IMR-90 (cell line): ENCODE measurements around the gene FOXS1. TPM values are rescaled to one million over a fixed set of nuclear protein-coding genes. Genes with fewer than 3 reads are reported as not detected.

Source experiments
- ATAC-seq: fragments of 200-7000 bp; cut with Tn5 transposase; 2 replicates; pipeline ENCODE4 v1.9.1; 2020; ENCODE audit warnings: low read depth, mild to moderate bottlenecking, moderate library complexity
- BruUV-seq: library from RNA; stranded (reverse); fragments of 400-500 nt; replicated peaks from 2 replicates; lab custom pipeline; 2021; lab: Mats Ljungman, UMichigan
- CTCF ChIA-PET: fragments of 300-600 bp; formaldehyde crosslinking; extraction: SDS; loops from one replicate; lab custom pipeline; 2021; ENCODE audit warnings: antibody characterized with exemption; lab: Yijun Ruan, JAX
- POLR2A ChIA-PET: fragments of 300-600 bp; sonication (Branson Sonifier 250); formaldehyde crosslinking; loops from one replicate; lab custom pipeline; 2022; ENCODE audit warnings: antibody characterized with exemption; ENCODE audit not compliant: unreplicated experiment; lab: Charles Lee
- DNase-seq: peaks from one replicate; pipeline ENCODE4 v3.0.0; 2013
- H2AFZ ChIP-seq: replicated peaks from 2 replicates; pipeline ENCODE3; 2013; ENCODE audit warnings: low read length, mild to moderate bottlenecking; ENCODE audit not compliant: poor library complexity
- H2AK5ac ChIP-seq: 2 replicates; pipeline ENCODE4 v1.6.1; 2013; ENCODE audit warnings: low read depth, low read length, inconsistent platforms
- H2AK9ac ChIP-seq: replicated peaks from 2 replicates; pipeline ENCODE3; 2013; ENCODE audit warnings: mild to moderate bottlenecking, low read depth, low read length, moderate library complexity; ENCODE audit not compliant: poor library complexity
- H2BK120ac ChIP-seq: 2 replicates; pipeline ENCODE4 v1.6.1; 2013; ENCODE audit warnings: low read depth, low read length, inconsistent platforms
- H2BK15ac ChIP-seq: 3 replicates; pipeline ENCODE4 v1.6.1; 2013; ENCODE audit warnings: low read depth, low read length, inconsistent platforms
- H2BK20ac ChIP-seq: 2 replicates; pipeline ENCODE4 v1.6.1; 2013; ENCODE audit warnings: low read depth, mild to moderate bottlenecking, inconsistent platforms, low read length, moderate library complexity
- H2BK5ac ChIP-seq: 2 replicates; pipeline ENCODE4 v1.6.1; 2013; ENCODE audit warnings: mild to moderate bottlenecking, low read depth, low read length, inconsistent platforms; ENCODE audit not compliant: poor library complexity, severe bottlenecking
- H3K14ac ChIP-seq: replicated peaks from 2 replicates; pipeline ENCODE4 v1.6.1; 2013; ENCODE audit warnings: low read depth, low read length, inconsistent platforms
- H3K18ac ChIP-seq: 2 replicates; pipeline ENCODE4 v1.6.1; 2013; ENCODE audit warnings: low read depth, low read length, control low read depth
- H3K23ac ChIP-seq: 2 replicates; pipeline ENCODE4 v1.6.1; 2013; ENCODE audit warnings: low read depth, low read length, inconsistent platforms
- H3K27ac ChIP-seq: 2 replicates; pipeline ENCODE4 v1.5.1; 2013; ENCODE audit warnings: mild to moderate bottlenecking, control low read depth, low read length; ENCODE audit not compliant: insufficient read depth
- H3K27me3 ChIP-seq: 2 replicates; pipeline ENCODE4 v1.6.1; 2013; ENCODE audit warnings: low read length; ENCODE audit not compliant: control insufficient read depth, insufficient read depth
- H3K36me3 ChIP-seq: 2 replicates; pipeline ENCODE4 v1.6.1; 2013; ENCODE audit warnings: low read length, mixed read lengths; ENCODE audit not compliant: control insufficient read depth, insufficient read depth
- H3K4ac ChIP-seq: 2 replicates; pipeline ENCODE4 v1.6.1; 2013; ENCODE audit warnings: low read depth, low read length, inconsistent platforms
- H3K4me1 ChIP-seq: 2 replicates; pipeline ENCODE4 v1.6.1; 2013; ENCODE audit warnings: low read length, mixed read lengths; ENCODE audit not compliant: control insufficient read depth, insufficient read depth
- H3K4me2 ChIP-seq: 2 replicates; pipeline ENCODE4 v1.6.1; 2013; ENCODE audit warnings: low read depth, mild to moderate bottlenecking, control low read depth, low read length, moderate library complexity
- H3K4me3 ChIP-seq: 2 replicates; pipeline ENCODE4 v1.5.1; 2013; ENCODE audit warnings: low read depth, mild to moderate bottlenecking, control low read depth, low read length, moderate library complexity; ENCODE audit not compliant: insufficient read depth
- H3K56ac ChIP-seq: 2 replicates; pipeline ENCODE4 v1.6.1; 2013; ENCODE audit warnings: low read length, inconsistent platforms; ENCODE audit not compliant: insufficient read depth; ENCODE audit errors: extremely low read depth
- H3K79me1 ChIP-seq, 2 experiments: 2 replicates each; pipeline ENCODE4 v1.6.1; 2013; ENCODE audit warnings: low read length in 2 of 2, inconsistent platforms in 1 of 2, low read depth in 1 of 2
- H3K9ac ChIP-seq: 2 replicates; pipeline ENCODE4 v1.6.1; 2013; ENCODE audit warnings: low read depth, low read length, control low read depth
- H3K9me1 ChIP-seq: 2 replicates; pipeline ENCODE4 v1.6.1; 2013; ENCODE audit warnings: low read length, inconsistent platforms; ENCODE audit not compliant: insufficient read depth
- H3K9me3 ChIP-seq: 2 replicates; pipeline ENCODE4 v1.6.1; 2013; ENCODE audit warnings: low read length; ENCODE audit not compliant: control insufficient read depth, insufficient read depth
- H4K20me1 ChIP-seq: 2 replicates; pipeline ENCODE4 v1.6.1; 2013; ENCODE audit warnings: low read length, inconsistent platforms; ENCODE audit not compliant: insufficient read depth
- H4K5ac ChIP-seq: 2 replicates; pipeline ENCODE4 v1.6.1; 2013; ENCODE audit warnings: mild to moderate bottlenecking, low read depth, low read length, control low read depth
- H4K8ac ChIP-seq, 2 experiments: 2 replicates each; pipeline ENCODE4 v1.6.1; 2013; ENCODE audit warnings: low read depth in 2 of 2, low read length in 2 of 2, control low read depth in 1 of 2, inconsistent platforms in 1 of 2
- H4K91ac ChIP-seq: 2 replicates; pipeline ENCODE4 v1.6.1; 2013; ENCODE audit warnings: low read depth, low read length, inconsistent platforms; ENCODE audit not compliant: insufficient read depth
- CEBPB ChIP-seq: IDR thresholded peaks from 2 replicates; pipeline ENCODE4 v1.6.1; 2012; ENCODE audit warnings: low read depth, low read length, improper control_type of control experiment
- MAZ ChIP-seq: IDR thresholded peaks from 2 replicates; pipeline ENCODE4 v1.6.1; 2012; ENCODE audit warnings: low read depth, mild to moderate bottlenecking, low read length, improper control_type of control experiment, moderate library complexity, borderline replicate concordance
- RAD21 ChIP-seq: IDR thresholded peaks from 2 replicates; pipeline ENCODE4 v1.6.1; 2012; ENCODE audit warnings: low read length, improper control_type of control experiment
- RFX5 ChIP-seq: IDR thresholded peaks from 2 replicates; pipeline ENCODE4 v1.8.0; 2012; ENCODE audit warnings: low read depth, mild to moderate bottlenecking, low read length, moderate library complexity
- SMC3 ChIP-seq: fragments of 150-350 bp; IDR thresholded peaks from 2 replicates; pipeline ENCODE4 v1.6.1; 2016; ENCODE audit warnings: low read depth, mild to moderate bottlenecking, antibody characterized with exemption, low read length, moderate library complexity
- WGBS, 2 experiments: methylation state at CpG; one replicate each; pipeline versions ENCODE4 v1.1.5 to v1.1.7; 2013; ENCODE audit warnings: missing lambda C conversion rate in 2 of 2; ENCODE audit not compliant: insufficient read length in 1 of 2; ENCODE audit errors: extremely low coverage in 2 of 2; 5-methylcytosine and 5-hydroxymethylcytosine counted together
- dilution Hi-C: fragments of 300-500 bp; cut with HindIII; formaldehyde crosslinking; loops from one replicate; pipeline ENCODE4 v1.14.3; 2018; ENCODE audit warnings: low sequenced_read_pairs; ENCODE audit not compliant: unreplicated experiment
- in situ Hi-C: fragments of 300-500 bp; cut with MboI; formaldehyde crosslinking; loops from 3 replicates; pipeline ENCODE4 v1.14.3; 2019; ENCODE audit warnings: low sequenced_read_pairs, inconsistent platforms, mixed read lengths
- intact Hi-C: fragments of 100-400 bp; cut with micrococcal nuclease; formaldehyde crosslinking; loops from 2 replicates; pipeline ENCODE4 v1.10.0; 2022
- polyA plus RNA-seq, 3 experiments: library from polyadenylated mRNA; depleted of rRNA; stranded (reverse); fragments of >200 nt; gene quantifications; 2 replicates each; pipeline ENCODE4 v1.2.3, GENCODE V29; 2012; ENCODE audit warnings: low replicate concordance in 1 of 3
- total RNA-seq: library from RNA; depleted of rRNA; stranded (reverse); fragments of >200 nt; gene quantifications from 2 replicates; pipeline ENCODE4 v1.2.3, GENCODE V29; 2012
- TF ChIP-seq, protein P1 (sequence below): conservative IDR thresholded peaks from 2 replicates; pipeline ENCODE4 v1.5.1; 2012; ENCODE audit warnings: mild to moderate bottlenecking, low read depth, low read length, improper control_type of control experiment

The FOXS1 gene
- total and polyA plus RNA-seq, 2 of the 4 experiments (the other 2 are of a cell fraction) = not detected

DNA sequence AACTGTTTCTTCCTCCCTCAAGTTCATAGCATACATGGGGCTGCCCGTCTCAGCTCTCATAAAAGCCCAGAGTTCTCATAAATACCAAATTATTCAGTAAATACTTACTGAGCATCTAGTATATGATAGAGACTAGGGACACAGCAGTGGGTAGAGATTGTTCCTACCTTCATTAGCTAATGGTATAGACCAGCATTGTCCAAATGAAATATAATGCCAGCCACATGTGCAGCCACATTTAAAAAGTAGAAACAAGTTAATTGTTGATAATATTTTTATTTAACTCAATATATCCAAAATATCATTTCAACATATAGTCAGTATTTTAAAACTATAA, 26.2 kb upstream of the FOXS1 start:
- no peak overlapping the region for H2AK5ac ChIP-seq
- in situ Hi-C loops (no loop called here), dilution Hi-C loops (no loop called here), intact Hi-C loops (no loop called here)
- no peak overlapping the region for H2BK5ac ChIP-seq
- no peak overlapping the region for H3K4ac ChIP-seq
- no peak overlapping the region for H3K4me3 ChIP-seq
- TF ChIP-seq, protein P1, sequence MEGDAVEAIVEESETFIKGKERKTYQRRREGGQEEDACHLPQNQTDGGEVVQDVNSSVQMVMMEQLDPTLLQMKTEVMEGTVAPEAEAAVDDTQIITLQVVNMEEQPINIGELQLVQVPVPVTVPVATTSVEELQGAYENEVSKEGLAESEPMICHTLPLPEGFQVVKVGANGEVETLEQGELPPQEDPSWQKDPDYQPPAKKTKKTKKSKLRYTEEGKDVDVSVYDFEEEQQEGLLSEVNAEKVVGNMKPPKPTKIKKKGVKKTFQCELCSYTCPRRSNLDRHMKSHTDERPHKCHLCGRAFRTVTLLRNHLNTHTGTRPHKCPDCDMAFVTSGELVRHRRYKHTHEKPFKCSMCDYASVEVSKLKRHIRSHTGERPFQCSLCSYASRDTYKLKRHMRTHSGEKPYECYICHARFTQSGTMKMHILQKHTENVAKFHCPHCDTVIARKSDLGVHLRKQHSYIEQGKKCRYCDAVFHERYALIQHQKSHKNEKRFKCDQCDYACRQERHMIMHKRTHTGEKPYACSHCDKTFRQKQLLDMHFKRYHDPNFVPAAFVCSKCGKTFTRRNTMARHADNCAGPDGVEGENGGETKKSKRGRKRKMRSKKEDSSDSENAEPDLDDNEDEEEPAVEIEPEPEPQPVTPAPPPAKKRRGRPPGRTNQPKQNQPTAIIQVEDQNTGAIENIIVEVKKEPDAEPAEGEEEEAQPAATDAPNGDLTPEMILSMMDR = no peak
- no peak for TF ChIP-seq SMC3
- TF ChIP-seq RFX5 = no peak
- TF ChIP-seq RAD21 = no peak
- no peak for TF ChIP-seq CEBPB
- TF ChIP-seq MAZ = no peak
- no TSS peak for BruUV-seq
- peaks cover 2% of the 10 kb centered on the region; the same call in 1 of the 2 replicates for H3K9me3 ChIP-seq
- no peak overlapping the region for H3K4me2 ChIP-seq
- H3K14ac ChIP-seq = no peak overlapping the region
- no peak overlapping the region for H4K5ac ChIP-seq
- no peak for DNase-seq
- ChIA-PET POLR2A (no interaction called here), CTCF (interaction anchor here (1.5 kb wide), 1 partner anchor 19 kb away, joined by 4 read pairs; no protein-coding TSS in a partner anchor)
- no peaks in the 10 kb centered on the region for H3K79me1 ChIP-seq
- H3K56ac ChIP-seq = no peak overlapping the region
- H4K20me1 ChIP-seq = no peaks in the 10 kb centered on the region
- H2AK9ac ChIP-seq = no peak overlapping the region
- H3K18ac ChIP-seq = no peak overlapping the region
- no CpG with 5 or more reads among the region's 1 CpG for WGBS, 2 experiments
- H3K9me1 ChIP-seq = no peaks in the 10 kb centered on the region
- no peak overlapping the region for H2BK20ac ChIP-seq
- H3K9ac ChIP-seq = no peak overlapping the region
- H2AFZ ChIP-seq = no peak overlapping the region
- H4K91ac ChIP-seq = no peak overlapping the region
- ATAC-seq = no peak
- H3K36me3 ChIP-seq = no peaks in the 10 kb centered on the region
- no peak overlapping the region for H3K23ac ChIP-seq
- H2BK15ac ChIP-seq = no peak overlapping the region
- H3K4me1 ChIP-seq = no peaks in the 10 kb centered on the region
- H4K8ac ChIP-seq = no peak overlapping the region
- no peak overlapping the region for H3K27ac ChIP-seq
- H2BK120ac ChIP-seq = no peak overlapping the region
- H3K27me3 ChIP-seq = peaks cover 58% of the 10 kb centered on the region
